ENCODE results near the gene OR52I2.

The OR52I2 gene

DNA sequence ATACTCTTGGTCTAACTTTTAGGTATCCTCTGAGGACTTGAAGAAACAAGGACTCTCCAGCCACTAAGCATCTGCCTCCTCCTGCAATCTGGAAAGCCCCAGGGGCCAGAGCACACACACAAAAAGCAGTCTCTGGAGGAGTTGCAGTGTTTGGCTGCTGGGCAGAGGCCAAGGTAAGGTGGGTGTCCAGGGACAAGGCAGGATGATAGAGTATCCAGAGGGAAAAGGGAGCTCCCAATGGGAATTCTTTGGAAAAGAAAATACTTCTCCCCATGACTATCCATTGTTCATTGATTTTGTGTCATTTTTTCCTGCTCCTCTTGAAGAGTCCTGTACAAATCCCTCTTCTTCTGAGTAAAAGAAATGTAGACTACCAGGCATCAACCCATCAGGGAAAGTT, at the start of gene OR52I2:
TSS of gene OR52I2 (plus strand) at position 301 of the 400 bp plus-strand sequence.
- no peak for DNase-seq

DNA sequence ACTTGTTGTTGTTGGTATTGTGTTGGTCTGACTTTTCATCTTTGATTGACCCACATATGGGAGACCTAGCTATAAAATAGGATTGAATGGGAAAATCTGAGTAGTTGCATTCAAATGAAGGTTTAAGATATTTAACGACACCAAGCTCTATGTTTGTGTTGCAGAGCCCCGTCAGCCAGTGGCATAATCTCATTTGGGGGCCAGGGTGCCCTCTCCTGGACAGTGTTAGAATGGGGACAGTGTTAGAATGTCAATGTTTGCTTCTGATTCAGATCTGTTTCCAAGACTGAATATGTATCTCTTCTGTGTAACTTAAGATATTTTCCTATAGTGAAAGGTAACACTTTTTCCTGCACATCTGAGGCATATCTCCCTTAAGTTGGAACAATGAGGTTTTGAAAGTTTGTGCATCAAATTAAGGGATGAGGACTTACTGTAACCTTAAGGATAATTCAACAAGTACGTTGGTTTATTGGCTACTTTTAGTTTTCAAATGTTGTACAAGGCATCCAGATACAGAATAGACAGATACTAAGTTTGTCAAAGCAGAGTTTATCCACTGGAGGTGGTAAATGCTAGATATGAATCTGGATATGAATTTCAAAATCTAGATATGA, 41.8 kb upstream of the OR52I2 start:
- peak; percentile 58 for DNase-seq

GRCh38 chr11:4541071-4541470, 40.5 kb upstream of the OR52I2 start:
- DNase-seq, result no peak

- no peak for DNase-seq
Measured at GRCh38 chr11:4543561-4543960, 38.0 kb upstream of the OR52I2 start.

DNA sequence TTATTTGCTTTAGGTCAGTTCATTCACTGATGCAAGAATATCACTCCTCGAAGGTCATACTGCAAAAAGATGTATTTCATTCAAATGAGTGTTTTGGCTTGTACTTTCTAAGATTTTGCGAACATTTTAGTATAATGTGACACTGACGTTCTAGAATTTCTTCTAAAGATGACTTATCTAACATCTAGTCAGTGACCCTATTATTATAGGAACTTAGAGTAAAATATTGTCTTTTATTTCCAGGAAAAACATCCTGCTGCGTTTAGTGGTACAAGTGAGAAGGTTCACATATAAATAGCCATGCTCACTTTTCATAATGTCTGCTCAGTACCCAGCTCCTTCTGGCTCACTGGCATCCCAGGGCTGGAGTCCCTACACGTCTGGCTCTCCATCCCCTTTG, 36.7 kb upstream of the OR52I2 start, which contains the start of gene OR52M1:
TSS of gene OR52M1 (plus strand) at position 301 of the 400 bp plus-strand sequence. CDS start at position 301, 0 bp downstream.
- no peak for DNase-seq

DNA sequence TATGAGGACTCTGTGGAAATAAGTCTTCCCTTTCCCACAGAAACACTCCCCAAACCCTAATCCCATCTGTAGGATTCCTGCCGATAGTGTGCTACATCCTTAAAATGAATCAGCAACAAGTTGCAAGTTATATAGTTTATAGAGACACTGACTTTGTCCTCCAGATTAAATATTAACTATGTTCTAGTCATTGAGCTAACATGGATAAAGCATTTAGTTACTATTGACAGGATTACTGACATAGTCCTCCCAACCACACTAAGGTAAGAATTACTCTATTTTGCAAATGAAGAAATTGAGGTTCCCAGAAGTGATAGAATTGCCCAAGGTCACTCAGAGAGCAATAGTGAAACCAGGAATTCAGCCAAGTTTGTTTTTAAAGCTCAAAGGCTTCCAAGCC, 34.7 kb upstream of the OR52I2 start:
- DNase-seq, result no peak

DNA sequence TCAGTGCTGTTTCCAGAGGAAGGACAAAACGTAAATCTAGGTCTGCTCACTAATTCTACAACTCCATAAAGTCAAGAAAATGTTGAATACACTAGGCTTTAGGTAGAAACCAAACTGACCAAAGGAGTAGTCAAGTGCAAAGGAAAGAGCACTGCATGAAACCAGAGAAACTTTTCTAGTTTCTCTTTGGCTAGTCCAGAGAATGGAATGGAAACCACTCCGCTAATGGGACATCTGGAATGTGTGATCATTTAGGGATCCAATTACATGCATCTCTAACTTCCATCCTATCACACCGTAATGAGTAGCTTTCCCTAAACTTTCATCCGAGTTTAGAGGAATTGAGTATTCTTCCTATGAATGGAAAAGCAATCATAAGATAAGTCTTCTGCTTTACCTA, 34.1 kb upstream of the OR52I2 start:
- no peak for DNase-seq

- peak; percentile 21 for DNase-seq
Measured at GRCh38 chr11:4551346-4551979, 30.1 kb upstream of the OR52I2 start.

- DNase-seq, result no peak
Measured at GRCh38 chr11:4559527-4560440, 21.8 kb upstream of the OR52I2 start.

GRCh38 chr11:4560467-4560866, 21.1 kb upstream of the OR52I2 start:
- DNase-seq, result no peak

DNA sequence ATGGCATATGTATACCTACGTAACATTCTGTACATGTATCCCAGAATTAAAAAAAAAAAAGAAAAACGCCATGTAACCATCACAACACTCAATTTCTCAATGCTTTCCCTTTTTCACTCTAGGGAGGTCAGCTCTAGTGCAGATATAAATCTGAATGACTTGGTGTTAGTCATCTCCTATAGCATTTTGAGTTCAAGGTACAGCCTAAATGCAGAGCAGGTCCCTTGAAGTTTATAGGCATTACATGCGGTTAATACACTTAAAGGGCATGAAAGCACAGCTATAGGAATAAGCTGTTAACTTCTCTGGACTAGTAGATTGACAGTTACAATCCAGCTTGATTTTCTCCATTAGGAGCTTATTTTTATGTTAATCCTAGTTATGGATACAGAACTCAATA, 16.2 kb upstream of the OR52I2 start:
- DNase-seq, result no peak

DNA sequence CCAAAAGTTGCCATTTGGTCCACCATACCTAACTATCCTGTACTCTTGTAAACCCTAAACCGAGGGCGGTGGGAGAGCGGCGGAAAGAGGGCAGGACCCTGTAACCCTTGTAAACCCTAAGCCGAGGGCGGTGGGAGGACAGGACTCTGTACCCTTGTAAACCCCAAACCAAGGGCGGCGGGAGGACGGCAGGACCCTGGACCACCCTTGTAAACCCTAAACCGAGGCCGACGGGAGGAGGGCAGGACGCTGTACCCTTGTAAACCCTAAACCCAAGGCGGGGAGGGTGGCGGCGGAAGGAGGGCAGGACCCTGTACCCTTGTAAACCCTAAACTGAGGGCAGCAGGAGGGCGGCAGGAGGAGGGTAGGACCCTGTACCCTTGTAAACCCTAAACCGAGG, 12.5 kb upstream of the OR52I2 start:
- no peak for DNase-seq

GRCh38 chr11:4576880-4577279, 4.7 kb upstream of the OR52I2 start:
- no peak for DNase-seq

- no peak for DNase-seq
Measured at GRCh38 chr11:4577761-4578160, 3.8 kb upstream of the OR52I2 start.

DNA sequence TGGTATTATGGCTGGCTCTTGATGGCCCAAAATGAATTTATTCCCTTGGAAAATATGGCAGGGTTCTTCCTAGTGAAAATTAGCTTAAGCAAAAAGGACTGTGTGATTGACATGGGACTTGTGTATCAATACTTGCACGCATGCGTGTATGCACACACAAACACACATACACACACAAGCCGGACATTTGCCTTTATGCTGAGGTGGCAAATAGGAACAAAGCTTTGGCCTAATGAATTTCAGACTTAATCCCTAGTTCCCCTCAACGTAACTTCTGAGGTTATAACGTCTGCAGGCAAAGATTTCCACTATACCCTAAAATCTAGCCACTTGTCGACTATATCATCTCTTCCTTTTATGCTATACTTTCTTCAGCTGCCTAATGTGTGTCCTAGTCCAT, 2.9 kb upstream of the OR52I2 start:
- DNase-seq, result no peak

DNA sequence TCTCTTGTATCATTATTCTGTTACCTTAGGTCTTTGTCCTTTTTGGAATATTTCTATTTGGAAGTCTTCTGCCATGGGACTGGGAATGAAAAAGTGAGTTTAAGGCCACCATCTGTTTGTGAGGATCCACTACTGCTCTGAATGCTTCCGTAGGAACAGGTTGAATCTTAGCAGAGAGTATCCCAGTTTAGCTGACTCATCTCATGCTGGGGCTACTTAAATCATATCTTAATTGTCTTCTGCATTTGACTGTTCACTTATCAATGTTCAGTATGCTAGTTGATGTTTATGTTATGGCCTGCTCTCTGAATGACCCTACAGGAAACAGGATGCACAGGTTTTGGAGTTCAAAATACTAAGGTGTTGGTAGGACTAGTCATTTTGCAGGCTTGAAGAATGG, 1.4 kb upstream of the OR52I2 start:
- DNase-seq, result no peak

DNA sequence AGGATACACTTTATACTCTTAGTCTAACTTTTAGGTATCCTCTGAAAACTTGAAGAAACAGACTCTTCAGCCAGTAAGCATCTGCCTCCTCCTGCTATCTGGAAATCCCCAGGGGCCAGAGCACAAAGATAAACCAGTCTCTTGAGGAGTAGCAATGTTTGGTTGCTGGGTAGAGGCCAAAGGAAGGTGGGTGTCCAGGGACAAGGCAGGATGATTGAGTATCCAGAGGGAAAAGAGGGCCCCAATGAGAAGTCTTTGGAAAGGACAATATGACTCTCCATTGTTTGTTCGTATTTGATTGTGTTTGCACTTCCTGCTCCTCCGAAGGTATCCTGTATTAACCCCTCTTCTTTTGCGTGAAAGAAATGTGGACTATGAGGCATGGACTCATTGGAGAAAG, 7.5 kb downstream of the OR52I2 start:
- no peak for DNase-seq

- DNase-seq, result no peak
Measured at GRCh38 chr11:4593739-4594138, 12.2 kb downstream of the OR52I2 start, which contains the start of gene OR52I1. Gene OR52I1, plus strand, starts transcription at chr11:4594039. Its CDS starts 0 bp downstream, at chr11:4594039.

GRCh38 chr11:4605057-4605456, 23.5 kb downstream of the OR52I2 start:
- DNase-seq, result no peak

DNA sequence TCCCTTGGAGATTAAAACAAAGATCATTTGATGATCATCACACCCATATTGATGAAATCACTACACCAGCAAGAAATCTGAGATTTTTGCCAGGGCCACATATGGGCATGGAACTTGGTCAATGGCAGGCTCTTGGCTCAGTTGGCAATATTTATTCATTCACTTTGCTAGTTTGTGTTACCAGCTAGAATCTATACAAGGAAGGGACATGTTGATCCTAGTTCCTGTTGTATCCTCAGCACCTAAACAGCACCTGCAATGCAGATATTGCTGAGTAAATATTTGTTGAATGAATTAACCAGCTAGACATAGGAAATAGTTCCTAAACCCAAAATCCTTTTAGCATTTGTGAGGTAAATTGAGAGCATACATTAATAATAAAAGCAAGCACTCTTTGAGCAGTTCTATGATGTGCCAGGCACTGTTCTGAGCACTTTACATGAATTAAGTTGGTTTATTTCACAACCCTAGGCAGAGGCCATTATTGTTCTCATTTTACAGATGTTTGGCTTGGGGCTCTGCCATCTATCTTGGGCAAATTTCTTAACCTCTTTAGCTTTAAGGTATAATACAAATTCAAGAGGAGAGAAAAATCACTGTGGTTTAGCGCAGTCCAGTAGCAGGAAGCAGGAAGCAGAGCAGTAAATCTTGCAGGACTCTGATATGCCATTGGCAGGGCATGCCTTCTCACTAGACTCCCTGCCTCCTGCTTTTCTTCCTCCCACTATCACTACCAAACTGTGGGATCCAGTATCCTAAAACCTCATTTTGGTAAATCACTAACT, 24.9 kb downstream of the OR52I2 start:
- no peak for DNase-seq

- peak; percentile 18 for DNase-seq
Measured at GRCh38 chr11:4607096-4607495, 25.6 kb downstream of the OR52I2 start.

GRCh38 chr11:4607781-4608666, 26.5 kb downstream of the OR52I2 start, which contains the start of gene TRIM68:
Gene TRIM68, minus strand, starts transcription at chr11:4608231. Its CDS starts 2,727 bp downstream, at chr11:4605504.
- DNase-seq, result peak; percentile 96

Data from hematopoietic multipotent progenitor cell treated with erythropoietin and hydrocortisone succinate and interleukin-3 and kit ligand, for 8 days (in vitro differentiated cells).